OCI-LY1 (cell line): ENCODE results near the gene SPG11.

ENCODE experiments used
- H2AFZ ChIP-seq: fragments of 200-600 bp; sonication (generic), shearing (Covaris generic); 2 replicates; pipeline ENCODE4 v1.6.0; 2014; ENCODE audit warnings: antibody characterized with exemption, mild to moderate bottlenecking, low read length
- H3F3A ChIP-seq: fragments of 200-600 bp; sonication (generic), shearing (Covaris generic); 2 replicates; pipeline ENCODE4 v1.6.0; 2014; ENCODE audit warnings: mild to moderate bottlenecking, antibody characterized with exemption, low read length, moderate library complexity; ENCODE audit not compliant: insufficient read depth
- H3K27ac ChIP-seq: fragments of 200-600 bp; sonication (generic); 2 replicates; pipeline ENCODE4 v1.5.1; 2014; ENCODE audit warnings: low read length, mixed run types, mild to moderate bottlenecking, low read depth; ENCODE audit not compliant: poor library complexity, severe bottlenecking
- H3K27me3 ChIP-seq: fragments of 200-600 bp; sonication (generic); 2 replicates; pipeline ENCODE4 v1.6.0; 2014; ENCODE audit warnings: antibody characterized with exemption, mild to moderate bottlenecking, low read length, moderate library complexity; ENCODE audit not compliant: insufficient read depth
- H3K36me3 ChIP-seq: fragments of 200-600 bp; sonication (generic); 2 replicates; pipeline ENCODE4 v1.6.1; 2014; ENCODE audit warnings: mild to moderate bottlenecking, antibody characterized with exemption, low read length, moderate library complexity, mixed read lengths; ENCODE audit not compliant: insufficient read depth
- H3K4me1 ChIP-seq: fragments of 200-600 bp; sonication (generic); 2 replicates; pipeline ENCODE4 v1.5.1; 2014; ENCODE audit warnings: mild to moderate bottlenecking, low read length, moderate library complexity; ENCODE audit not compliant: insufficient read depth, severe bottlenecking
- H3K4me2 ChIP-seq: fragments of 200-600 bp; sonication (generic), shearing (Covaris generic); 2 replicates; pipeline ENCODE4 v1.6.1; 2014; ENCODE audit warnings: low read length
- H3K4me3 ChIP-seq: fragments of 200-600 bp; sonication (generic); 2 replicates; pipeline ENCODE4 v1.5.1; 2014; ENCODE audit warnings: low read length, low read depth, mild to moderate bottlenecking, mixed read lengths; ENCODE audit not compliant: poor library complexity, severe bottlenecking
- H3K79me2 ChIP-seq: fragments of 200-600 bp; shearing (Covaris generic); 2 replicates; pipeline ENCODE4 v1.6.1; 2016; ENCODE audit warnings: mixed run types, low read length, mixed read lengths; ENCODE audit not compliant: insufficient read depth
- H3K9ac ChIP-seq: fragments of 200-600 bp; sonication (generic), shearing (Covaris generic); 2 replicates; pipeline ENCODE4 v1.6.1; 2014; ENCODE audit warnings: mild to moderate bottlenecking, low read length, mixed read lengths
- H3K9me2 ChIP-seq: fragments of 200-600 bp; sonication (generic), shearing (Covaris generic); 2 replicates; pipeline ENCODE4 v1.6.1; 2014; ENCODE audit warnings: low read depth, mild to moderate bottlenecking, low read length, mixed read lengths
- H3K9me3 ChIP-seq: fragments of 200-600 bp; shearing (Covaris generic); 2 replicates; pipeline ENCODE4 v1.6.1; 2014; ENCODE audit warnings: low read length, mixed read lengths
- H4K20me1 ChIP-seq: fragments of 200-600 bp; sonication (generic), shearing (Covaris generic); 2 replicates; pipeline ENCODE4 v1.6.0; 2016; ENCODE audit warnings: mild to moderate bottlenecking, low read length; ENCODE audit not compliant: insufficient read depth
- CTCF ChIP-seq: fragments of 200-600 bp; sonication (generic), shearing (Covaris generic); IDR thresholded peaks from 2 replicates; pipeline ENCODE4 v1.5.1; 2017; ENCODE audit warnings: mild to moderate bottlenecking, antibody characterized with exemption, low read length, moderate library complexity, mixed read lengths
- EZH2 ChIP-seq: fragments of 200-600 bp; sonication (generic), shearing (Covaris generic); IDR thresholded peaks from 2 replicates; pipeline ENCODE4 v1.8.0; 2017; ENCODE audit warnings: borderline replicate concordance, mixed run types, mild to moderate bottlenecking, antibody characterized with exemption, low read length, moderate library complexity, mixed read lengths

SPG11 gene

GRCh38 chr15:44598892-44599291 lies 64.6 kb downstream of the SPG11 start:
- Histone ChIP-seq H3K36me3 (peaks cover 64% of the 10 kb centered on the region), H3K4me1 (peaks cover under 1% of the 10 kb centered on the region), H3K27me3 (no peaks in the 10 kb centered on the region), H3F3A (no peaks in the 10 kb centered on the region), H3K4me3 (no peak overlapping the region), H3K79me2 (no peaks in the 10 kb centered on the region), H3K9me2 (no peaks in the 10 kb centered on the region), H3K4me2 (no peak overlapping the region), H3K9me3 (no peaks in the 10 kb centered on the region), H3K27ac (no peak overlapping the region), H4K20me1 (no peaks in the 10 kb centered on the region), H3K9ac (no peak overlapping the region), H2AFZ (no peak overlapping the region)
- TF ChIP-seq CTCF (no peak), EZH2 (no peak)

GRCh38 chr15:44598066-44598465 lies 65.4 kb downstream of the SPG11 start:
- H3K4me3 ChIP-seq = no peak overlapping the region
- no peak overlapping the region for H3K9ac ChIP-seq
- no peaks in the 10 kb centered on the region for H3F3A ChIP-seq
- no peak overlapping the region for H2AFZ ChIP-seq
- peaks cover 9% of the 10 kb centered on the region for H3K4me1 ChIP-seq
- H3K27me3 ChIP-seq = no peaks in the 10 kb centered on the region
- peaks cover 62% of the 10 kb centered on the region for H3K36me3 ChIP-seq
- no peak for TF ChIP-seq CTCF
- no peak for TF ChIP-seq EZH2
- H3K79me2 ChIP-seq = no peaks in the 10 kb centered on the region
- H3K9me2 ChIP-seq = no peaks in the 10 kb centered on the region
- no peak overlapping the region for H3K27ac ChIP-seq
- no peaks in the 10 kb centered on the region for H3K9me3 ChIP-seq
- H3K4me2 ChIP-seq = no peak overlapping the region
- H4K20me1 ChIP-seq = no peaks in the 10 kb centered on the region

GRCh38 chr15:44596511-44597010 lies 66.9 kb downstream of the SPG11 start:
- H3F3A ChIP-seq = no peaks in the 10 kb centered on the region
- H3K36me3 ChIP-seq = peaks cover 59% of the 10 kb centered on the region
- H3K27me3 ChIP-seq = no peaks in the 10 kb centered on the region
- H3K27ac ChIP-seq = no peak overlapping the region
- H3K4me1 ChIP-seq = peaks cover 9% of the 10 kb centered on the region
- no peaks in the 10 kb centered on the region for H4K20me1 ChIP-seq
- no peak for TF ChIP-seq EZH2
- no peak for TF ChIP-seq CTCF
- H3K9me2 ChIP-seq = no peaks in the 10 kb centered on the region
- no peak overlapping the region for H3K9ac ChIP-seq
- H3K9me3 ChIP-seq = no peaks in the 10 kb centered on the region
- no peak overlapping the region for H3K4me3 ChIP-seq
- no peak overlapping the region for H3K4me2 ChIP-seq
- H3K79me2 ChIP-seq = no peaks in the 10 kb centered on the region
- no peak overlapping the region for H2AFZ ChIP-seq
